T-helper 9 cell (primary cell): ENCODE data around the gene HTR3D.
"Not testable (repeated sequence)": the region's sequence is repeated elsewhere in the genome, so short reads cannot be mapped to it uniquely, and the experiment has no call there.

Source experiments
- DNase-seq: peaks from one replicate; pipeline ENCODE4 v3.0.0-alpha.2; 2020

HTR3D gene

DNA sequence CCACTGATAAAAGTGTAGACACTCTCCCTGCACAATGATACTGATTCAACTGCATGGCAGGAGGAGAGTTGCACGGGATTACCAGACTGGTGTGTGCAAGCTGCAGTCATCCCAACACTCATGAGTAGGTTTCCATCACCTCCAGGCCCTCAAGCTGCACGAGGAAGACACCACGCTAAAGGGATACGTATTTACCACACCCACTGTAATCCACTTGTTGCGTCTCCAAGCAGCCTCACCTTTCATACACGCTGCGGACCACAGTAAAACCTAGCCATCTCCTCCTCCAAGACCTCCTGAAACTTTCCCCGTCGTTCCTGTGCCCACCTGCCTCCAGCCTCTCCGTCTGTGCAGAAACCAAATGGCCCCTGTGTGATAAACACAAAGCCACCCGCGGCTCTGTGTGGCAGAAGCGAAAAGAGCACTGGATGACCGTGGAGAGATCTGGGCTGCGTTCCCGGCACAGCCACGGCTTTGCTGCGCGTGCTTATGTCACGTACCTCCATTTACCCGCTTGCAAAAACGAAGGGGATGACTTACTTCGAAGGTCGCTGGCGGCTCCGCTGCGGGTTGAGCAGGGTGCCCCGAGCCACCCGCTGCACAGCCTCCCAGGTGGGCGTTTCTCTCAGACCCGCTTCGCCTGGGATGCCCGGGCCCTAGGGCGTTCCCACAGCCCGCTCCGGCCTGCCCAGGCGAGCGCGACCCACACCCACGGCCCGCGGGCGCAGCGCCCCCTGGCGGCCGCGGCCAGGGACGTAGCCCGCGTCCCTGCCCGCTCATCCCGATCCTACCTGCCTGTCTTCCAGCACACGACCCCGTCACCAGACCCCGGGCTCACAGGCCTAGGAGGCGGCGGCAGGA is 14.5 kb upstream of the HTR3D start:
- DNase-seq: peak; percentile 41

DNA sequence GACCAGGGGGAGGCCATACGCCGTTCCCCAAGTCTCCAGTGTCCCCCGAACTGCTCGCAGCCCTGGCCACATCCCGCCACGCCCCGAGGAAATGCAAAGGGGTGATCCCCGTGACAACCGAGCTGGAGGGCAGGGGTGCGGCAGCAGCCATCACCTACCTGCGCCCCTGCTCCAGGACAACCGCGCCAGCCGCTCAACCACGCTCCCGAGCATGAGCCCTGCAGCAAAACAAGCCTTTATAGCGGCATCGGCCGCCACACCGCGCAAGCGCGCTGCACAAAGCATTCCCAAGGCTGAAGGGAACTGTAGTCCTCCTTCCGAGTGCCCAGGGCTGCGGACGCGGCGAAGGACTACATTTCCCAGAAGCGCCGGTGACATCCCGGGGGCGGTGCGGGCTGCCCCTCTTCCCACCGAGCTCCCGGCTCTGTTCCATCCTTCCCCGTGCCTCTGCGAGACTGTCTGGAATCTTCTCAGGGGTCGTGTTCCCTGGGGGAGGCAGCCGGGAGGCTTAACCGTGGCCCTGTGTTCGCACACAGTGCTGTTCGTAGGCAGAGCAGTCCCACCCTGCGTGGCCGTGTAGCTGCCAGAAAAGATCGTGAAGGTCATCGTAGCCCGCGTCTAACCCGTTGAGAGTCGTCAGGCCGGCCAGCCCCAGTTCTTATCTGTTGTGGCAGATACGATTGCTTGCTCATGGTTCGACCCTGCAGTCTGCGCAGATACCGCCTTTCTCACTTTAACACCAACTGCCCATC is 13.7 kb upstream of the HTR3D start, which contains the start of gene ABCC5:
Gene ABCC5, minus strand, starts transcription at position 213 of the 752 bp plus-strand sequence. CDS start 3,492 bp downstream, outside the sequence.
- DNase-seq: peak; percentile 67

DNA sequence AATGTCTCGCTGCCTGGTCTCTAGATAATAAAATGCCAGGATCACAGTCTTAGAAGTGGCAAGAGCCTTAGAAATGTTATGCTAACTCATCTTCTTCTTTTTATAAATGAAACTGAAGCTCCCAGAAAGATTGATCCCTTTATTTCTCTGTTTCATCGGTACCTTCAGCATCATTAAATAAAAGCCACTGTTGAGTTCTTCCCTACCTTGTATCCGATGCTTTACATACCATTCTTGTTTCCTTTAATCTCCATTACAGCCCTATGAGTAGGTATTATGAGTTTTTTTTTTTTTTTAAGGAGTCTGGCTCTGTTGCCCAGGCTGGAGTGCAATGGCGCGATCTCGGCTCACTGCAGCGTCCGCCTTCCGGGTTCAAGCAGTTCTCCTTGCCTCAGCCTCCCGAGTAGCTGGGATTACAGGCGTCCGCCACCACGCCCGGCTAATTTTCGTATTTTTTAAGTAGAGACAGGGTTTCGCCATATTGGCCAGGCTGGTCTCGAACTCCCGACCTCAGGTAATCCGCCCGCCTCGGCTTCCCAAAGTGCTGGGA is 13.0 kb upstream of the HTR3D start:
- DNase-seq: no peak

DNA sequence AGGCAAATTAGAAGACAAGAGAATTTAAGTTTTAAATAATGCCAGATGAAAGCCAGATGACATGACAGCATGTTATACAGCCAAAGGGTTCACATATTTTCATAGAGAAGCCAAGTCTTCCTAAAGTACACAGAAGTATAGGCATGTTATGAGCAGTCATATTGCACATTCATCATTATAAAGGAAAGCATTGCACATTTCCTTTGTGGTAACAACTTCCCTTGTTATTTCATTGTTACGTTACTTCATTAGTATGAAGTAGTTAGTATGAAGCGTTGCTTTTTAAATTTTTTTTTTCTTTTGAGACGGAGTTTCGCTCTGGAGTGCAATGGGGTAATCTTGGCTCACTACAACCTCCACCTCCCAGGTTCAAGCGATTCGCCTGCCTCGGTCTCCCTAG is 9.2 kb upstream of the HTR3D start:
- no peak for DNase-seq

GRCh38 chr3:184025256-184025655 is 6.3 kb upstream of the HTR3D start:
- not testable (repeated sequence) for DNase-seq

DNA sequence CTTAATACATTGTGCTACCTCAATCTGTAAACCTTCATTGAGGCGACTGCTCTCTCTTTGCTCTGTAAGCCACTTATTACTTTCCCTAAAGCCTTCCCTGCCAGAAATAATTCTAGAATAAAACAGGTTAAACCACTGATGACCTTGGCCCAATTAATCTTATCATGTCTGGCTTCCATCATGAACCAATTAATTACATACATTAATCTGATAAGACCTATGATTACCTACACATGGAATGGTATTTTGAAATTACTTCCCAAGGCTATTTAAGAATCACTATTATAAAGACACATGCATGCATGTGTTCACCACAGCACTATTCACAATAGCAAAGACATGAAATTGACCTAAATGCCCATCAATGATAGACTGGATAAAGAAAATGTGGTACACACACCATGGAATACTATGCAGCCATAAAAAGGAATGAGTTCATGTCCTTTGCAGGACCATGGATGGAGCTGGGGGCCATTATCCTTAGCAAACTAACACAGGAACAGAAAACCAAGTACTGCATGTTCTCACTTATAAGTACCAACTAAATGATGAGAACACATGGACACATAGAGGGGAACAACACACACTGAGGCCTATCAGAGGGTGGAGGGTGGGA is 3.2 kb upstream of the HTR3D start:
- not testable (repeated sequence) for DNase-seq

DNA sequence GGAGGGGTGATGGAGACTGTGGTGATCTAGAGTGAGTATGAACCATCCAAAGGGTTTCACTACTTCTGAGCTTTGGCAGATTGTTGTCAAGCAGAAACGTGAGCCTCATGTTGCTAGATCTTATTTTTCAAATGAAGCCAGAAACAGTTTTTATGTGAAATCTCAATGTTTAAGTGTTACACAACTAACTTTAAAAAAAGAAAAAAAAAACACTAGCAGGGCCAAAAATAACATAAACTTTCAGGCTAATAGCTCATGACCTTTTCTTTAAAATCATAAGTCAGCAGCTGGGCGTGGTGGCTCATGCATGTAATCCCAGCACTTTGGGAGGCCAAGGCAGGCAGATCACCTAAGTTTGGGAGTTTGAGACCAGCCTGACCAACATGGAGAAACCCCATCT is 2.1 kb upstream of the HTR3D start:
- DNase-seq: no peak

GRCh38 chr3:184030536-184030935 is 1.0 kb upstream of the HTR3D start:
- no peak for DNase-seq

DNA sequence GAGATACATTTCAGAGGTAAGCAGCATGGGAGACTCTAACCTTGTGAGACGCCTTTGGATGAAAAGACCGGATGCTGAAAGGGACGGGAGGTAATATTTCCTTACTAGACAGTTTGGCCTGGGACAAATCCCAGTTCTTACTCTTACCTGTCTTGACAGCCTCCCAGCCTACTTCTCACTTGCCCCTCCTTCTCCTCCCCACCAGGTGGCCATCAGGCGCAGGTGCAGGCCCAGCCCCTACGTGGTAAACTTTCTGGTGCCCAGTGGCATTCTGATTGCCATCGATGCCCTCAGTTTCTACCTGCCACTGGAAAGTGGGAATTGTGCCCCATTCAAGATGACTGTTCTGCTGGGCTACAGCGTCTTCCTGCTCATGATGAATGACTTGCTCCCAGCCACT is 6.3 kb downstream of the HTR3D start:
- DNase-seq: no peak

GRCh38 chr3:184038307-184038706 is 6.8 kb downstream of the HTR3D start:
- not testable (repeated sequence) for DNase-seq

DNA sequence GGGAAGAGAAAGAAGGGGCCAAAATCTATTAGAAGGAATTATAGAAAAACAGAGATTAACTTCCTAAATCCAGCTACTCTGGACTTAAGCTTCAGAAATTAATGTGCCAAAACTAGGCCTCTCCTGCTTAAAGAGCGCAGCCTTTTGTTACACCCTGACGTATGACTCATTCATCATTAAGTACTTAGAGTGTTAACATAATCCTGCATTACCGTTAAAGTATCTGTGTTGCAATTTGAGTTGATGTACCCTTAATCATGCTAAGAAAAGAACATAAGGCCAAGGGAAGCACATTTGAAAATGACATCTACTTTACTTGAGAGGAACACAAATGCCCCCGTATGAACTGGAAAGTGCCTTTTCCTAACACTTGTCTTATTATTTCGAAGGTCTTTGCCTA is 7.9 kb downstream of the HTR3D start:
- no peak for DNase-seq

- no peak for DNase-seq
Observed at GRCh38 chr3:184040010-184040409, 8.5 kb downstream of the HTR3D start.

- DNase-seq: no peak
Observed at GRCh38 chr3:184042617-184043016, 11.1 kb downstream of the HTR3D start.

DNA sequence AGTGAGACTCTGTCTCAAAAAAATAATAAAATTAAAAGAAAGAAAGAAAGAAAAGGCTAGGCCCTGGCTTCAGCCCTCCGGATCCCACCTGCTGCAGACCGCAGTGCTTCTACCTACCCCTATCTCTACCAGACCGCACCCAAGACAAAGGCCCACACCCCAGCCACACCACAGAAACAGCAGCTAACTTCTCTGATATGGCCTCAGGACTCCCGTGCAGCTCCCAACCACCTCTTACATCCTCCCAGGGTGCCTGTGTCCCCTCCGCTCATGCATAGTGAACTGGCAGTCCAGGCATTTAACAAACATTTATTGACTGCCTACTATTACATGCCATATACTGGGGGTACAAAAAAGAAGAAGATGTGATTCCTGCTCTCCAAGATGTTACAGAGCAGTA is 14.5 kb downstream of the HTR3D start:
- no peak for DNase-seq

- DNase-seq: no peak
Observed at GRCh38 chr3:184050217-184050847, 18.8 kb downstream of the HTR3D start.

GRCh38 chr3:184052767-184053166 is 21.2 kb downstream of the HTR3D start, which contains the start of gene HTR3C:
TSS of gene HTR3C (plus strand) at chr3:184053047. CDS start at chr3:184053081, 34 bp downstream.
- DNase-seq: no peak

DNA sequence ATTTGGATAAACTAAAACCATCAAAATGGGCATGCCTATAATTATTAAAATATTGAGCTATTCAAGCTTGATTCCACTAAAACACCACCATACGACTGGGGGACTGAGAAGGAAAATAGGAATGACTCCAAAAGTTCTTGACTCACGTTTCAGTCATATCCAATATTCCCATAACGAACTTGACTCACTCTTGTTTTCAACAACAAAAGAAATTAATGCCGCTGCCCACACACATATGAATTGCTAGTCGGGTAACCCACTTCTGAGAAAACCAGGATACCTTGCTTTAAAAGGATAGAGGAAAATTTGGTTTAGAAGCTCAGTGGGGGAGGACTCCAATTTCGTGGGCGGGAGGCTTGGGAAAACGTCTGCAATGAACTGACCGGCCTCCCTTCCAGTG is 26.5 kb downstream of the HTR3D start:
- no peak for DNase-seq

DNA sequence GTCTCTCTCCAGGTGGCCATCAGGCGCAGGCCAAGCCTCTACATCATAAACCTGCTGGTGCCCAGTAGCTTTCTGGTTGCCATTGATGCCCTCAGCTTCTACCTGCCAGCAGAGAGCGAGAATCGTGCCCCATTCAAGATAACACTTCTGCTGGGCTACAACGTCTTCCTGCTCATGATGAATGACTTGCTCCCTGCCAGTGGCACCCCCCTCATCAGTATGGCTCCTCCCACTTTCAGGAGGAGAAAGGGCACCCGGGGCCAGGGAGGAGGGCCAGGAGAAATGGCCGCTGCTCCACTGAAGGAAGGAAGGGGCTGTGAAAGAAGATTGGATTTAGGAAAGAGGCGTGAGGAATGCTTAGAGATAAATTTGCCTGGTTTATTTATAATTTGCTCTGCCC is 27.9 kb downstream of the HTR3D start:
- DNase-seq: no peak

DNA sequence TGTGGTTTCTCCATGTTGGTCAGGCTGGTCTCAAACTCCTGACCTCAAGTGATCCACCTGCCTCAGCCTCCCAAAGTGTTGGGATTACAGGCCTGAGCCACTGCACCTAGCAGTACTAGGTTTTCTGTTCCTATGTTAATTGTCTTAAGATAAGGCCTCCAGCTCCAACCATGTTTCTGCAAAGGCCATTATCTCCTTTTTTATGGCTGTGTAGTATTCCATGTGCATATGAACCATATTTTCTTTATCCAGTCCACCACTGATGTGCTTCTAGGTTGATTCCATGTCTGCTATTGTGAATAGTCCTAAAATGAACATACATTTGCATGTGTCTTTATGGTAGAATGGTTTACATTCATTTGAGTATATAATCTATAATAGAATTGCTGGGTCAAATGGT is 31.1 kb downstream of the HTR3D start:
- no peak for DNase-seq

GRCh38 chr3:184066211-184066610 is 34.7 kb downstream of the HTR3D start:
- no peak for DNase-seq

DNA sequence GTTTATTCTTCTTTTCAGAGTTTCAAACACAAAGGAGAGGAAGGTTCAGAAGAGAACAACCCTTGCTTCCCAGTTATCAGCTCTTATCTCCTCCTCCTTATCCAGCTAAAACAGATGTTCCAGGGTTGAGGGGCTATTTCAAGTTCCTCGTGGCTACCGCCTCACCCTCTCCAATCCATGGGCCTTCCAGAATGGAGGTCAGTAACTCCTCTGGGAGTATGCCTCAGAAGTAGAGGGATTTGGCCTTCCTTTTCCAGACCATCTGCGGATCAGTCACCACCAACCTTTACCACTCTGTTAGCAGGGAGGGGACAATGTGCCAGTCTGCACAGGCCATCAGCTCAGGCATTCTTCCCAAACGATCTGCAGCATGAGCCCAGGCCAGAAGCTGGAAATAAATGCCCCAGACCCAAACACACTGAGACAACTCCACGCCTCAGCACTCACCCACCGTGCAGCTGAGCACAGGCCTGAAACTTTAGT is 36.1 kb downstream of the HTR3D start:
- DNase-seq: no peak

- DNase-seq: no peak
Observed at GRCh38 chr3:184068344-184068743, 36.8 kb downstream of the HTR3D start.
